Colonic mucosa (tissue), 4 donors: ENCODE measurements around the gene ADAM12. TPM values are rescaled to one million over a fixed set of nuclear protein-coding genes. Genes with fewer than 3 reads are reported as not detected.

Source experiments
- DNase-seq: peaks from one replicate; pipeline ENCODE4 v3.0.0-alpha.2; 2020
- H3K27ac ChIP-seq: fragments of 200-600 bp; one replicate; pipeline ENCODE4 v1.8.0; 2021
- H3K27me3 ChIP-seq: fragments of 200-600 bp; one replicate; pipeline ENCODE4 v1.8.0; 2021
- H3K36me3 ChIP-seq: fragments of 200-600 bp; one replicate; pipeline ENCODE4 v1.8.0; 2021
- H3K4me1 ChIP-seq: fragments of 200-600 bp; one replicate; pipeline ENCODE4 v1.8.0; 2021; ENCODE audit warnings: mild to moderate bottlenecking
- H3K4me3 ChIP-seq: fragments of 200-600 bp; one replicate; pipeline ENCODE4 v1.8.0; 2021
- H3K9ac ChIP-seq, 2 donors: one replicate each; pipeline ENCODE4 v1.7.0; 2013; ENCODE audit warnings: control low read depth in 2 of 2, low read depth in 2 of 2, low read length in 2 of 2
- H3K9me3 ChIP-seq: fragments of 200-600 bp; one replicate; pipeline ENCODE4 v1.8.0; 2021
- CTCF ChIP-seq: fragments of 200-600 bp; IDR thresholded peaks from one replicate; pipeline ENCODE4 v1.8.0; 2022; ENCODE audit warnings: antibody characterized with exemption, mild to moderate bottlenecking
- intact Hi-C: fragments of 100-400 bp; cut with DNase I; formaldehyde crosslinking; loops from one replicate; pipeline ENCODE4 v1.14.1; 2022
- total RNA-seq, 2 donors: library from RNA; stranded (reverse); fragmentation: NEBNext Ultra II Directional in 1 of 2; extraction: Animal tissue kit (Norgen Biotek cat#: 25700) in 1 of 2; gene quantifications; one replicate each; pipeline ENCODE4 v1.2.1, GENCODE V29; 2021
- donor health status: healthy.
- donor health status: DM: no; HTN: no; CAD: no.
- donor health status: DM: no; HTN: no; CAD: no.

The ADAM12 gene
- total RNA-seq, 2 donors from 2014 or later: 0.30 to 0.64 TPM

- no peaks in the 10 kb centered on the region for H3K27me3 ChIP-seq
- H3K27ac ChIP-seq: no peak overlapping the region
- no peak overlapping the region for H3K9ac ChIP-seq
- H3K4me3 ChIP-seq: no peak overlapping the region
- no peaks in the 10 kb centered on the region for H3K36me3 ChIP-seq
- H3K4me1 ChIP-seq: no peaks in the 10 kb centered on the region
- TF ChIP-seq CTCF: no peak
- no peaks in the 10 kb centered on the region for H3K9me3 ChIP-seq
- intact Hi-C loops: no loop called here
- no peak for DNase-seq
These were observed 279.6 kb downstream of the ADAM12 start for GRCh38 chr10:126108693-126109092.

- intact Hi-C loops: no loop called here
- Histone ChIP-seq H3K36me3 (no peaks in the 10 kb centered on the region), H3K27ac (no peak overlapping the region), H3K4me1 (no peaks in the 10 kb centered on the region), H3K27me3 (no peaks in the 10 kb centered on the region), H3K9ac (no peak overlapping the region), H3K4me3 (no peak overlapping the region), H3K9me3 (no peaks in the 10 kb centered on the region)
- no peak for TF ChIP-seq CTCF
- no peak for DNase-seq
These were observed 283.5 kb downstream of the ADAM12 start for GRCh38 chr10:126104767-126105166.

- Histone ChIP-seq H3K9me3 (no peaks in the 10 kb centered on the region), H3K27me3 (no peaks in the 10 kb centered on the region), H3K27ac (no peak overlapping the region), H3K9ac (no peak overlapping the region), H3K4me1 (no peaks in the 10 kb centered on the region), H3K4me3 (no peak overlapping the region), H3K36me3 (no peaks in the 10 kb centered on the region)
- TF ChIP-seq CTCF: no peak
- intact Hi-C loops: no loop called here
- no peak for DNase-seq
These were observed 285.6 kb downstream of the ADAM12 start for GRCh38 chr10:126102636-126103035.

GRCh38 chr10:126101736-126102135 lies 286.5 kb downstream of the ADAM12 start:
- H3K36me3 ChIP-seq: no peaks in the 10 kb centered on the region
- no peak overlapping the region for H3K9ac ChIP-seq
- intact Hi-C loops: no loop called here
- no peaks in the 10 kb centered on the region for H3K9me3 ChIP-seq
- no peak for TF ChIP-seq CTCF
- no peaks in the 10 kb centered on the region for H3K27me3 ChIP-seq
- no peak for DNase-seq
- no peak overlapping the region for H3K4me3 ChIP-seq
- H3K4me1 ChIP-seq: no peaks in the 10 kb centered on the region
- H3K27ac ChIP-seq: no peak overlapping the region

- no peak overlapping the region for H3K4me3 ChIP-seq
- intact Hi-C loops: no loop called here
- H3K27ac ChIP-seq: no peak overlapping the region
- H3K36me3 ChIP-seq: no peaks in the 10 kb centered on the region
- no peaks in the 10 kb centered on the region for H3K27me3 ChIP-seq
- no peak for DNase-seq
- no peak overlapping the region for H3K9ac ChIP-seq
- no peaks in the 10 kb centered on the region for H3K4me1 ChIP-seq
- H3K9me3 ChIP-seq: no peaks in the 10 kb centered on the region
- no peak for TF ChIP-seq CTCF
These were observed 287.0 kb downstream of the ADAM12 start for GRCh38 chr10:126101325-126101724.

GRCh38 chr10:126099366-126099765 lies 288.9 kb downstream of the ADAM12 start:
- no peak for DNase-seq
- no peaks in the 10 kb centered on the region for H3K9me3 ChIP-seq
- no peak overlapping the region for H3K9ac ChIP-seq
- intact Hi-C loops: no loop called here
- no peak for TF ChIP-seq CTCF
- no peaks in the 10 kb centered on the region for H3K27me3 ChIP-seq
- H3K27ac ChIP-seq: no peak overlapping the region
- H3K36me3 ChIP-seq: no peaks in the 10 kb centered on the region
- H3K4me1 ChIP-seq: no peaks in the 10 kb centered on the region
- no peak overlapping the region for H3K4me3 ChIP-seq
